Sigmoid colon (tissue), 7 donors: ENCODE results near the gene EIF4E2. TPM values are rescaled to one million over a fixed set of nuclear protein-coding genes. Genes with fewer than 3 reads are reported as not detected.
A peak's percentile ranks its signal among the peaks of the same experiment; 100 is the strongest.

Source experiments
- DNase-seq: peaks from one replicate; pipeline ENCODE4 v3.0.0-alpha.2; 2019
- H3K27ac ChIP-seq, 4 donors: fragments of 200-600 bp; sonication (generic); one replicate each; pipeline ENCODE4 v1.5.1; 2016 to 2019; ENCODE audit warnings: mild to moderate bottlenecking in 1 of 4
- H3K27me3 ChIP-seq, 3 donors: fragments of 200-600 bp; sonication (generic); one replicate each; pipeline ENCODE4 v1.5.1; 2019; ENCODE audit warnings: mild to moderate bottlenecking in 1 of 3
- H3K36me3 ChIP-seq, 4 donors: fragments of 200-600 bp; sonication (generic); one replicate each; pipeline ENCODE4 v1.5.1; 2016 to 2019
- H3K4me1 ChIP-seq, 4 donors: fragments of 200-600 bp; sonication (generic); one replicate each; pipeline ENCODE4 v1.5.1; 2017 to 2019
- H3K4me3 ChIP-seq, 4 donors: fragments of 200-600 bp; sonication (generic); one replicate each; pipeline ENCODE4 v1.5.1; 2017 to 2019; ENCODE audit warnings: mild to moderate bottlenecking in 2 of 4, moderate library complexity in 1 of 4
- H3K9me3 ChIP-seq, 4 donors: fragments of 200-600 bp in 3 of 4; sonication (generic) in 3 of 4; one replicate each; pipeline versions ENCODE4 v1.5.1 to v1.6.1; 2013 to 2019
- CTCF ChIP-seq, 4 experiments: fragments of 450-650 bp in 3 of 4; fragments of 200-600 bp in 1 of 4; IDR thresholded peaks; one replicate each; pipeline ENCODE4 v1.5.1; 2016 to 2019; ENCODE audit warnings: antibody characterized with exemption in 4 of 4, mild to moderate bottlenecking in 3 of 4, moderate library complexity in 2 of 4
- EP300 ChIP-seq, 4 donors: sonication (generic); formaldehyde crosslinking; IDR thresholded peaks; one replicate each; pipeline ENCODE4 v1.6.1; 2017; ENCODE audit warnings: antibody characterized with exemption in 4 of 4
- POLR2A ChIP-seq, 2 donors: fragments of 450-650 bp; IDR thresholded peaks; one replicate each; pipeline ENCODE4 v1.6.1; 2016; ENCODE audit warnings: antibody characterized with exemption in 2 of 2, mild to moderate bottlenecking in 2 of 2, moderate library complexity in 2 of 2
- POLR2AphosphoS5 ChIP-seq, 4 donors: sonication (generic); formaldehyde crosslinking; IDR thresholded peaks; one replicate each; pipeline ENCODE4 v1.6.1; 2017; ENCODE audit warnings: antibody characterized with exemption in 4 of 4
- WGBS, 2 donors: extraction: QIAGEN DNeasy Blood & Tissue Kit; methylation state at CpG; one replicate each; pipeline ENCODE4 v1.1.7; 2013; 5-methylcytosine and 5-hydroxymethylcytosine counted together
- intact Hi-C: fragments of 100-400 bp; cut with DNase I; formaldehyde crosslinking; loops from one replicate; pipeline ENCODE4 v1.15.1; 2023
- polyA plus RNA-seq, 3 donors: library from polyadenylated mRNA; stranded (reverse); fragments of 200-250 nt; gene quantifications; one replicate each; pipeline ENCODE4 v1.2.3, GENCODE V29; 2013
- total RNA-seq, 4 donors: library from RNA; depleted of rRNA; stranded (reverse); fragments of >200 nt; gene quantifications; one replicate each; pipeline ENCODE4 v1.1.0, GENCODE V29; 2016
- donor health status: healthy with polysubstance abuse.
- donor health status: Bipolar disorder and iron deficiency.
- donor health status: healthy.

Gene EIF4E2
- total and polyA plus RNA-seq, 7 donors: 42.5 to 131 (median 55.1) TPM

- TF ChIP-seq EP300 (IDR thresholded peaks at IDR 0.05) (no peak), POLR2A (IDR thresholded peaks at IDR 0.05) (no peak), CTCF (IDR thresholded peaks at IDR 0.05) (no peak), POLR2AphosphoS5 (IDR thresholded peaks at IDR 0.05) (no peak)
- no peaks in the 10 kb centered on the region for H3K9me3 ChIP-seq
- H3K27me3 ChIP-seq: peaks cover 30 to 68% (median 51%) of the 10 kb centered on the region in 3 donors
- intact Hi-C loops: loop anchor here (5.0 kb wide), 1 partner anchor 614 kb away; no protein-coding TSS in a partner anchor
- DNase-seq: no peak
- no peaks in the 10 kb centered on the region for H3K36me3 ChIP-seq
- peaks cover 0 to 31% (median 29%) of the 10 kb centered on the region in 4 donors for H3K4me1 ChIP-seq
- H3K4me3 ChIP-seq: no peak overlapping the region
- no peak overlapping the region for H3K27ac ChIP-seq
- WGBS, 2 donors: 83 to 92% methylated on average over 14 of the region's 14 CpGs
Observed at GRCh38 chr2:232521098-232521497, 29.4 kb upstream of the EIF4E2 start.

- H3K27me3 ChIP-seq: peaks cover 30 to 74% (median 51%) of the 10 kb centered on the region in 3 donors
- H3K4me3 ChIP-seq: peak overlapping the region in 3 of 4 donors; percentile 2 to 39 (median 38)
- TF ChIP-seq POLR2AphosphoS5 (IDR thresholded peaks at IDR 0.05) (no peak), POLR2A (IDR thresholded peaks at IDR 0.05) (no peak), EP300 (IDR thresholded peaks at IDR 0.05) (no peak), CTCF (IDR thresholded peaks at IDR 0.05) (peak in 3 of 4 experiments; percentile 26 to 95 (median 31))
- no peak overlapping the region for H3K27ac ChIP-seq
- DNase-seq: no peak
- peaks cover 0 to 31% (median 29%) of the 10 kb centered on the region in 4 donors for H3K4me1 ChIP-seq
- 6 to 8% methylated on average over 66 of the region's 66 CpGs for WGBS, 2 donors
- no peaks in the 10 kb centered on the region for H3K9me3 ChIP-seq
- intact Hi-C loops: loop anchor here (2.0 to 5.0 kb wide), 2 partner anchors 81 to 615 kb away; no protein-coding TSS in a partner anchor
- no peaks in the 10 kb centered on the region for H3K36me3 ChIP-seq
Observed at GRCh38 chr2:232521959-232522622, 28.4 kb upstream of the EIF4E2 start.

- no peaks in the 10 kb centered on the region for H3K36me3 ChIP-seq
- H3K4me3 ChIP-seq: peak overlapping the region in 2 of 4 donors; percentile 38 to 39
- H3K4me1 ChIP-seq: peaks cover 0 to 31% (median 29%) of the 10 kb centered on the region in 4 donors
- 14 to 23% methylated on average over 46 of the region's 46 CpGs for WGBS, 2 donors
- H3K9me3 ChIP-seq: no peaks in the 10 kb centered on the region
- H3K27ac ChIP-seq: no peak overlapping the region
- intact Hi-C loops: loop anchor here (2.0 to 5.0 kb wide), 2 partner anchors 82 to 616 kb away; no protein-coding TSS in a partner anchor
- no peak for TF ChIP-seq CTCF (IDR thresholded peaks at IDR 0.05)
- TF ChIP-seq POLR2AphosphoS5 (IDR thresholded peaks at IDR 0.05): no peak
- no peak for TF ChIP-seq POLR2A (IDR thresholded peaks at IDR 0.05)
- TF ChIP-seq EP300 (IDR thresholded peaks at IDR 0.05): no peak
- peaks cover 30 to 74% (median 51%) of the 10 kb centered on the region in 3 donors for H3K27me3 ChIP-seq
- no peak for DNase-seq
Observed at GRCh38 chr2:232522623-232523401, 27.7 kb upstream of the EIF4E2 start.

- intact Hi-C loops: loop anchor here (2.0 to 5.0 kb wide), 2 partner anchors 83 to 616 kb away; no protein-coding TSS in a partner anchor
- Histone ChIP-seq H3K27ac (no peak overlapping the region), H3K4me3 (no peak overlapping the region), H3K4me1 (peaks cover 0 to 31% (median 29%) of the 10 kb centered on the region in 4 donors), H3K36me3 (no peaks in the 10 kb centered on the region), H3K27me3 (peaks cover 30 to 74% (median 51%) of the 10 kb centered on the region in 3 donors), H3K9me3 (no peaks in the 10 kb centered on the region)
- no peak for DNase-seq
- TF ChIP-seq POLR2AphosphoS5 (IDR thresholded peaks at IDR 0.05): no peak
- no peak for TF ChIP-seq CTCF (IDR thresholded peaks at IDR 0.05)
- TF ChIP-seq POLR2A (IDR thresholded peaks at IDR 0.05): no peak
- WGBS, 2 donors: 10 to 17% methylated on average over 16 of the region's 16 CpGs
Observed at GRCh38 chr2:232523402-232523681, 27.1 kb upstream of the EIF4E2 start.
